ENCODE data around the gene MX1. TPM values are rescaled to one million over a fixed set of nuclear protein-coding genes. Genes with fewer than 3 reads are reported as not detected.

MX1 gene, protein sequence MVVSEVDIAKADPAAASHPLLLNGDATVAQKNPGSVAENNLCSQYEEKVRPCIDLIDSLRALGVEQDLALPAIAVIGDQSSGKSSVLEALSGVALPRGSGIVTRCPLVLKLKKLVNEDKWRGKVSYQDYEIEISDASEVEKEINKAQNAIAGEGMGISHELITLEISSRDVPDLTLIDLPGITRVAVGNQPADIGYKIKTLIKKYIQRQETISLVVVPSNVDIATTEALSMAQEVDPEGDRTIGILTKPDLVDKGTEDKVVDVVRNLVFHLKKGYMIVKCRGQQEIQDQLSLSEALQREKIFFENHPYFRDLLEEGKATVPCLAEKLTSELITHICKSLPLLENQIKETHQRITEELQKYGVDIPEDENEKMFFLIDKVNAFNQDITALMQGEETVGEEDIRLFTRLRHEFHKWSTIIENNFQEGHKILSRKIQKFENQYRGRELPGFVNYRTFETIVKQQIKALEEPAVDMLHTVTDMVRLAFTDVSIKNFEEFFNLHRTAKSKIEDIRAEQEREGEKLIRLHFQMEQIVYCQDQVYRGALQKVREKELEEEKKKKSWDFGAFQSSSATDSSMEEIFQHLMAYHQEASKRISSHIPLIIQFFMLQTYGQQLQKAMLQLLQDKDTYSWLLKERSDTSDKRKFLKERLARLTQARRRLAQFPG
- 1.3 to 2.5 TPM (median 2.1 TPM) in 5 replicates for total RNA-seq (2022; extraction: Qiagen RNA extraction; ENCODE audit: low read depth)

DNA sequence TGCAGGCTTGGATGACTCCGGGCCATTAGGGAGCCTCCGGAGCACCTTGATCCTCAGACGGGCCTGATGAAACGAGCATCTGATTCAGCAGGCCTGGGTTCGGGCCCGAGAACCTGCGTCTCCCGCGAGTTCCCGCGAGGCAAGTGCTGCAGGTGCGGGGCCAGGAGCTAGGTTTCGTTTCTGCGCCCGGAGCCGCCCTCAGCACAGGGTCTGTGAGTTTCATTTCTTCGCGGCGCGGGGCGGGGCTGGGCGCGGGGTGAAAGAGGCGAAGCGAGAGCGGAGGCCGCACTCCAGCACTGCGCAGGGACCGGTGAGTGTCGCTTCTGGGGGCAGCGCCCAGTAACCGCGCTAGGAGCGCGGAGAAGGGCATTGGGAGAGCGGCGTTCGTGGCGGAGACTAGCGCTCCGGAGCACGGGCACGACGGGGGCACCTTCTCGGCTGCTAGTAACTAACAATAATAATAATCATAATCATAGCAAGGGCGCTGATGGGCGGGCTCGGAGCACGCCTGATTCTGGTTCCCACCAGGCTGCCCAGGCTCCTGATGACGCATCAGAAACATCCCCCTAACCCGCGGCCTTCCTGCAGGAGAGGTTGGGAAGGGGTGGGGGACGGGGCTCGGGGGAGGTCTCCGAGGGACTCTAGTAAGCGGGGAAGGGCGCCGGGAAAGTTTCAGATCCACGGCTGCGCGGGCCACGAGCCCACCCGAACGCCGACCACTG lies at the start of gene MX1:
MX1 (plus strand) TSS at position 286 of the 722 bp plus-strand sequence. CDS start 5,832 bp downstream, outside the sequence.

DNA sequence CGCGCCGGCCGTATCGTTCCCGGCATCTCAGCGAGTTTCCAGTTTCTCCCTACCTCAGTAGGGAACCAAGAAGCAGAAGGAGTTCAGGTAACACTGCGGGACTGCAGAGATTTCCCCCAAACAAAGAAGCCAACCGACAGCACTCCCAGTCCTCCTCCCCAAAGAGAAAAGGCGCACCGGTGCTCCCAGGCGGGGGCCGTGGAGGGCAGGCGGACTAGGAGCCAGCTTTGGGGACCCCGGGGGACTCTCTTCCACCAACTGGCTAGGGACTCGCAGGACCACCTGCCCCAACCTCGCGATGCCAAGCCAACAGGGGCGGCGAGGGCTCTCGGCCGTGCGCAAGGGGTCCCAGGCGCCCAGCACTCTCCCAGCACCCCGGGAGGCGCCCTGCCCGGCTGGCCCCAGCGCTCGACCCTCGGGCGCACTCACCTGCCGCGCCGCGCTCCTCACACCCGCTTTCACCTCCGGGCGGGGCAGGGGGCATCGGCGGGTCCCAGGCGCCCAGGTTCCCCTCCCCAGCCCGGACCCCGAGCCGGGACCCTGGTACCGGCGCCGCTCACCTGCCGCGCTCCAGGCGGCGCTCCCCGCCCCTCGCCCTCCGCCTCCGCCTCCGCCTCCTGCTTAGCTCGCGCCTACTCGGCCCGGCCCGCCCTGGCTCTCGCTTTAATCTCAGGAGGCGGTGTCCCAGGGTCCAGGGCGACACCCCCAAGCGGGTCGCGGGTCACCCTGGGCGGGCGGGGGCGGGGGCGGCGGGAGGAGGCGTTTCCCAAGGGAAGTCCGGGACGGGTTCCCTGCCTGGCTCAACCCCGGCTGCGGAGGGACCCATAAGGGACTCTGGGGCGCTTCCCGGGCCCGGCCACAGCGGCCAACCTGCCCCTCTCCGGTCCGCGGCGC lies 81.7 kb downstream of the MX1 start, which contains the start of gene TMPRSS2:
TMPRSS2 (minus strand) TSS at position 638 of the 894 bp plus-strand sequence. CDS start 10,025 bp downstream, outside the sequence.

Other genes with a start within 250 kb of the MX1 start
- 0.03 TPM in 1 of 5 replicates, not detected in the others for gene FAM3B, start 109.4 kb upstream of the MX1 start, total RNA-seq (2022; extraction: Qiagen RNA extraction; ENCODE audit: low read depth)
- 0.01 to 0.19 TPM (median 0.13 TPM) in 4 of 5 replicates, not detected in the other for gene MX2, start 64.2 kb upstream of the MX1 start, total RNA-seq (2022; extraction: Qiagen RNA extraction; ENCODE audit: low read depth)
- 0.02 to 0.13 TPM (median 0.09 TPM) in 3 of 5 replicates, not detected in the others for gene TMPRSS2, start 81.9 kb downstream of the MX1 start, total RNA-seq (2022; extraction: Qiagen RNA extraction; ENCODE audit: low read depth)

All from A549 treated with CpdA at 1 μM for 4 hours (cell line).